Choroid plexus epithelial cell (primary cell): ENCODE data around the gene NCBP3.

Source experiments
- DNase-seq: peaks from one replicate; pipeline ENCODE4 v3.0.0-alpha.2; 2010; ENCODE audit warnings: low read depth
- H3K4me3 ChIP-seq: 2 replicates; pipeline ENCODE4 v1.5.1; 2011; ENCODE audit warnings: low read depth, mild to moderate bottlenecking, control low read depth, low read length, moderate library complexity
- TF ChIP-seq, protein P1 (sequence below): conservative IDR thresholded peaks from 2 replicates; pipeline ENCODE4 v1.5.1; 2011; ENCODE audit warnings: low read depth, mild to moderate bottlenecking, control low read depth, inconsistent platforms, low read length, moderate library complexity

NCBP3 gene

GRCh38 chr17:3765981-3766380 is 80.1 kb downstream of the NCBP3 start:
- TF ChIP-seq, protein P1, sequence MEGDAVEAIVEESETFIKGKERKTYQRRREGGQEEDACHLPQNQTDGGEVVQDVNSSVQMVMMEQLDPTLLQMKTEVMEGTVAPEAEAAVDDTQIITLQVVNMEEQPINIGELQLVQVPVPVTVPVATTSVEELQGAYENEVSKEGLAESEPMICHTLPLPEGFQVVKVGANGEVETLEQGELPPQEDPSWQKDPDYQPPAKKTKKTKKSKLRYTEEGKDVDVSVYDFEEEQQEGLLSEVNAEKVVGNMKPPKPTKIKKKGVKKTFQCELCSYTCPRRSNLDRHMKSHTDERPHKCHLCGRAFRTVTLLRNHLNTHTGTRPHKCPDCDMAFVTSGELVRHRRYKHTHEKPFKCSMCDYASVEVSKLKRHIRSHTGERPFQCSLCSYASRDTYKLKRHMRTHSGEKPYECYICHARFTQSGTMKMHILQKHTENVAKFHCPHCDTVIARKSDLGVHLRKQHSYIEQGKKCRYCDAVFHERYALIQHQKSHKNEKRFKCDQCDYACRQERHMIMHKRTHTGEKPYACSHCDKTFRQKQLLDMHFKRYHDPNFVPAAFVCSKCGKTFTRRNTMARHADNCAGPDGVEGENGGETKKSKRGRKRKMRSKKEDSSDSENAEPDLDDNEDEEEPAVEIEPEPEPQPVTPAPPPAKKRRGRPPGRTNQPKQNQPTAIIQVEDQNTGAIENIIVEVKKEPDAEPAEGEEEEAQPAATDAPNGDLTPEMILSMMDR = no peak
- no peak overlapping the region for H3K4me3 ChIP-seq
- no peak for DNase-seq

DNA sequence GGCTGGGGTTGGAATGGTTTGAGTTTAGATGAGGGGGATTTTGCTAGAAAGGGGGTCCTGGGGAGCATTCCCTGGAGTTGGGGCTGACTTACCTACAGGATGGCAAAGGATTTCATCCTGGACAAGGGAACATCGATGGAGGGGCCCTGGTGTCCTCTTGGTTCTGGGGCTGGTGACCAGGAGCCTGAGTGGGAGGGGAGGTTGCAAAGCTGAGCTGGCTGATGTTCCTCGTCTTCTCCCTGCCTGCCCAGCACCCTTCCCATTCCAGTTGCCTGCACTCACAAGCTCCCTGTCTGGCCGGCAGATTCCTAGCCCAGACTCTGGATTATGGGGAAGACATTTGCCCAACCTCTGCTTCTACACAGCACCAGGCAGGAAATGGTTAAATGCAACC is 82.3 kb downstream of the NCBP3 start:
- no peak overlapping the region for H3K4me3 ChIP-seq
- TF ChIP-seq, protein P1 = no peak
- no peak for DNase-seq

DNA sequence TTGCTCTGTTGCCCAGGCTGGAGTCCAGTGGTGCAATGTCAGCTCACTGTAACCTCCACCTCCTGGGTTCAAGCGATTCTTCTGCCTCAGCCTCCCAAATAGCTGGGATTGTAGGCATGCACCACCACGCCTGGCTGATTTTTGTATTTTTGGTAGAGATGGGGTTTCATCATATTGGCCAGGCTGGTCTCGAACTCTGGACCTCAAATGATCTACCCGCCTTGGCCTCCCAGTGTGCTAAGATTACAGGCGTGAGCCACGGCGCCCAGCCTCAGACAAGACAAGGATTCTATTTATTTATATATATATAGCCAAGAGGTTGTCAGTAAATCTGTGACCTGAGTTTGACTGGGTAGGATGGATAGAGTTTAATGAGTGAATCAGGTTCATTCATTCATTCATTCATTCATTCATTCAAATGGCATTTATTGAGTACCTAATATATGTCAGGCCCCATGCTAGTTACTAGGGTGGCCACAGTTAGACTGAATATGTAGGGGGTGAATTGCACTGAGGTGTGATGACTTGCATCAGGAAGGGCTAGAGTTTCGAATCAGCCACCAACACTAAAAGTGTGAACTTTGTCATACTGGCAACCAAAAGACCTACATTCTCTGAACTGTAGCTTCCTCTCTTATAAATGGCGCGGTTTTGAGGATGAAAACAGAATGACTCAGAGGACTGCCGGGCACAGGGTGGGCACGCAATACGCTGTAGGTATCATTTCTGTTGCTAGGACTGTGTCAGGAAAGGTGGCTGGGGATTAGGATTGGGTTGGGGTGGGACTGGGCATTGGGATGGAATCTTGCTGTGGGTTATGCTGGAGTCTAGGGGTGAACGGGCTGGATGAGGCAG is 82.9 kb downstream of the NCBP3 start:
- TF ChIP-seq, protein P1 = no peak
- H3K4me3 ChIP-seq = no peak overlapping the region
- DNase-seq = no peak

DNA sequence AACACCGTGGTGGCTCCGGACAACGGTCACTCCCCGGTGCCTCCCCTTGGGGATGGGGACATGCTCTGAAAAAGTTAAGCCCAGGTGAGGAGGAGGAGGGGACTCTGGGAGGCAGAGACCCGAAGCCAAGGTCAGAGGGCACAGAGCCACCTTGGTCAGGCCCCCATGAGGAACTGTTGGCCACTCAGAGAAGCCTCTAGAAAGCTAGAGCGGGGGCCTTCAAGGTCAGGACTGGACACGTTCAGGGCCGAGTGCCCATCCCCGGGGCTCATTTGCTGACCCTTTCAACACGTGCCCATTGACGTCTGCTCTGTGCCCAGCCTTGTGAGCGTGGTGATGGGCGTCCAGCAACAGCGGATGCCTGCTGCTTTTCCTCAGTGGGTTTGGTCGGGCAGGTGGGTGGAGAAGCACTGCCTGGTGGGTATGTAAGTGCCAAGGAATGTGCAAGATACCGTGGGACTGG is 84.1 kb downstream of the NCBP3 start:
- no peak for DNase-seq

DNA sequence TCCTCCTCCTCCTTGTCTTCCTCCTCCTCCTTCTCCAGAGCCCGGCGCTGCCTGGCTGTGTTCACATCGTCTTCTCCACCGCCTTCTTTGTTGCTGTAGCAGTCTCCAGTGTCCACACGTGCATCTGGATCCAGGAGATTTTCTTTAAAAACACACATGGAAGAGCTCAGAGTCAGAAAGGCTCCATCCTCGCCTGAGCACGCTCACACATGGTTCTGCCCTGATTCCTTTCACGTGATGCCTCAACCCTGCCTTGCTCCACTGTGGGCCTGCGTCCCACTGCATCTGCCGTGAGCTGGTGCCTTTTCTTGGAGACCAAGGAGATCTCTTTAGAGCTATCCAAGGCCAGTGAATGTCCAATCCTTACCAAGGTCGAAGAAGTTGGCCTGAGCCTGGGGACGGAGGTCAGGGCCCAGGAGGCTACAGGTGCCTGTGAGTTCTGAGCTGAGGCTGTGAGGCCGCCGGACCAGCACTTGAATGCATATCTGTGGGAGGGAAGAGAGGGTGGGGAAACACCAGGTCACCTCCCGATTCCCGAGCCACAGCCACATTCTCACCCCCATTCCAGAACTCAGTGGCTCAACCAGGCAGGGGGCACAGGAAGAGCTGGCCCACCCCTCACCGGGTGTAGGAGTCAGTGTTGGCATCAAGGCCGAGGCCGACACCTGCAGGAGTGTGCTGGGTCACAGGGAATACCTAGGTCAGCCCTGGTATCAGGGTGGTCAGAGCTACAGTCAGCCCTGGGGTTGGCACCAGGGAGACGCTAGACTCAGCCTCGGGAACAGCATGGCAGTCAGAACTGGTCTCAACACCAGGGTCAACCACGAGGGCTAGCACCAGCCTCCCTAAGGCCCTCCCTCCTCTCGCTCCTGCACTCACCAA is 84.8 kb downstream of the NCBP3 start:
- H3K4me3 ChIP-seq = no peak overlapping the region
- TF ChIP-seq, protein P1 = no peak
- no peak for DNase-seq

More for the DNA sequence above, 84.1 kb downstream of the NCBP3 start:
- TF ChIP-seq, protein P1 = no peak
- no peak overlapping the region for H3K4me3 ChIP-seq

- DNase-seq = no peak
- TF ChIP-seq, protein P1 = no peak
- no peak overlapping the region for H3K4me3 ChIP-seq
Observed at GRCh38 chr17:3759597-3760216, 86.3 kb downstream of the NCBP3 start.
